GM23338 (cell line): ENCODE data around the gene WWOX. TPM values are rescaled to one million over a fixed set of nuclear protein-coding genes. Genes with fewer than 3 reads are reported as not detected.

Source experiments
- ATAC-seq: fragments of 200-7000 bp; cut with Tn5 transposase; 3 replicates; pipeline ENCODE4 v1.9.1; 2020
- DNase-seq: peaks from one replicate; pipeline ENCODE4 v3.0.0-alpha.2; 2015; ENCODE audit warnings: low spot score
- H2AFZ ChIP-seq: fragments of 200-600 bp; sonication (generic); 2 replicates; pipeline ENCODE4 v1.8.0; 2016; ENCODE audit warnings: antibody characterized with exemption, mild to moderate bottlenecking, moderate library complexity
- H3F3A ChIP-seq: fragments of 200-600 bp; sonication (generic); replicated peaks from 2 replicates; pipeline ENCODE4 v1.8.0; 2017; ENCODE audit warnings: antibody characterized with exemption, mixed run types, low read depth
- H3K27ac ChIP-seq: fragments of 200-600 bp; sonication (generic); 2 replicates; pipeline ENCODE4 v1.6.1; 2016; ENCODE audit warnings: low read depth
- H3K27me3 ChIP-seq: fragments of 200-600 bp; sonication (generic); 2 replicates; pipeline ENCODE4 v1.8.0; 2016; ENCODE audit warnings: mild to moderate bottlenecking, mixed run types, moderate library complexity; ENCODE audit not compliant: insufficient read depth
- H3K36me3 ChIP-seq: fragments of 200-600 bp; sonication (generic); 2 replicates; pipeline ENCODE4 v1.8.0; 2016; ENCODE audit warnings: mild to moderate bottlenecking; ENCODE audit not compliant: insufficient read depth
- H3K4me1 ChIP-seq: fragments of 200-600 bp; sonication (generic); 2 replicates; pipeline ENCODE4 v1.8.0; 2016; ENCODE audit warnings: mild to moderate bottlenecking, moderate library complexity; ENCODE audit not compliant: insufficient read depth
- H3K4me2 ChIP-seq: fragments of 200-600 bp; sonication (generic); 2 replicates; pipeline ENCODE4 v1.7.1; 2017; ENCODE audit warnings: mixed run types
- H3K4me3 ChIP-seq: fragments of 200-600 bp; sonication (generic); 2 replicates; pipeline ENCODE4 v1.6.1; 2016; ENCODE audit warnings: mixed run types
- H3K79me2 ChIP-seq: fragments of 200-600 bp; sonication (generic); replicated peaks from 2 replicates; pipeline ENCODE4 v1.8.0; 2017; ENCODE audit warnings: mild to moderate bottlenecking; ENCODE audit not compliant: insufficient read depth
- H3K9me2 ChIP-seq: fragments of 200-600 bp; sonication (generic); 2 replicates; pipeline ENCODE4 v1.8.0; 2017; ENCODE audit not compliant: insufficient read depth
- H4K20me1 ChIP-seq: fragments of 200-600 bp; sonication (generic); replicated peaks from 2 replicates; pipeline ENCODE4 v1.8.0; 2017; ENCODE audit warnings: mild to moderate bottlenecking; ENCODE audit not compliant: insufficient read depth
- H3K27ac Mint-ChIP-seq: 2 replicates; pipeline ENCODE4 v1.8.0; 2020; ENCODE audit warnings: inconsistent platforms, mild to moderate bottlenecking, moderate library complexity, mixed read lengths
- H3K27me3 Mint-ChIP-seq: 3 replicates; pipeline ENCODE4 v1.8.0; 2022; ENCODE audit warnings: low read depth, mild to moderate bottlenecking, moderate library complexity, mixed read lengths, inconsistent platforms; ENCODE audit not compliant: insufficient read depth, poor library complexity
- H3K36me3 Mint-ChIP-seq: 3 replicates; pipeline ENCODE4 v1.8.0; 2021; ENCODE audit warnings: low read depth, mild to moderate bottlenecking, inconsistent platforms, moderate library complexity, mixed read lengths
- H3K4me1 Mint-ChIP-seq: 3 replicates; pipeline ENCODE4 v1.8.0; 2020; ENCODE audit warnings: mild to moderate bottlenecking, inconsistent platforms, mixed read lengths
- H3K4me3 Mint-ChIP-seq: 3 replicates; pipeline ENCODE4 v1.8.0; 2021; ENCODE audit warnings: moderate library complexity, mild to moderate bottlenecking, inconsistent platforms, mixed read lengths
- H3K9me3 Mint-ChIP-seq: 3 replicates; pipeline ENCODE4 v1.8.0; 2020; ENCODE audit warnings: moderate library complexity, mild to moderate bottlenecking, inconsistent platforms, mixed read lengths
- CREB1 ChIP-seq: fragments of 250-450 bp; sonication (Bioruptor Pico); IDR thresholded peaks from 2 replicates; pipeline ENCODE4 v1.5.0; 2020; ENCODE audit warnings: low read depth, mild to moderate bottlenecking, moderate library complexity
- EZH2 ChIP-seq: fragments of 200-600 bp; sonication (generic); IDR thresholded peaks from one replicate; pipeline ENCODE4 v1.8.0; 2017; ENCODE audit warnings: antibody characterized with exemption, mild to moderate bottlenecking, low read depth; ENCODE audit not compliant: unreplicated experiment
- EZH2phosphoT487 ChIP-seq: fragments of 200-600 bp; sonication (generic); IDR thresholded peaks from one replicate; pipeline ENCODE4 v1.8.1; 2018; ENCODE audit warnings: antibody characterized with exemption; ENCODE audit not compliant: unreplicated experiment
- JUNB ChIP-seq: IDR thresholded peaks from one replicate; pipeline ENCODE4 v1.6.1; 2016; ENCODE audit warnings: antibody characterized with exemption; ENCODE audit not compliant: unreplicated experiment
- NANOG ChIP-seq: IDR thresholded peaks from 2 replicates; pipeline ENCODE4 v1.6.1; 2016; ENCODE audit warnings: antibody characterized with exemption, borderline replicate concordance
- POLR2AphosphoS5 ChIP-seq: IDR thresholded peaks from 2 replicates; pipeline ENCODE4 v1.6.1; 2016; ENCODE audit warnings: antibody characterized with exemption, low read depth
- REST ChIP-seq: IDR thresholded peaks from one replicate; pipeline ENCODE4 v1.6.1; 2018; ENCODE audit warnings: antibody characterized with exemption; ENCODE audit not compliant: unreplicated experiment
- STAT1 ChIP-seq: IDR thresholded peaks from one replicate; pipeline ENCODE4 v1.6.1; 2016; ENCODE audit warnings: antibody characterized with exemption; ENCODE audit not compliant: unreplicated experiment
- ZNF114 ChIP-seq: fragments of 250-450 bp; sonication (Bioruptor Pico); IDR thresholded peaks from 2 replicates; pipeline ENCODE4 v1.5.0; 2020; ENCODE audit warnings: mild to moderate bottlenecking, moderate library complexity
- ZNF331 ChIP-seq: fragments of 250-450 bp; sonication (Bioruptor Pico); IDR thresholded peaks from 2 replicates; pipeline ENCODE4 v1.5.0; 2020; ENCODE audit warnings: low read depth, mild to moderate bottlenecking, moderate library complexity
- ZNF462 ChIP-seq: fragments of 250-450 bp; sonication (Bioruptor Pico); IDR thresholded peaks from 2 replicates; pipeline ENCODE4 v1.5.0; 2020; ENCODE audit warnings: mild to moderate bottlenecking, moderate library complexity
- polyA plus RNA-seq: library from polyadenylated mRNA; unstranded; fragments of >200 nt; fragmentation: Nextera tagmentation; extraction: Ambion mirVana; gene quantifications from 2 replicates; pipeline ENCODE4 v1.2.1, GENCODE V29; 2016
- total RNA-seq: library from RNA; depleted of rRNA; stranded (reverse); fragments of >200 nt; shearing (Covaris generic); gene quantifications from 2 replicates; pipeline ENCODE4 v1.2.3, GENCODE V29; 2014
- TF ChIP-seq, protein P1 (sequence below): IDR thresholded peaks from 2 replicates; pipeline ENCODE4 v1.6.1; 2016; ENCODE audit warnings: antibody characterized with exemption
- TF ChIP-seq, protein P2 (sequence below), 2 experiments: fragments of 200-600 bp in 1 of 2; sonication (generic) in 1 of 2; conservative IDR thresholded peaks; 2 replicates each; pipeline versions ENCODE4 v1.5.1 to v1.6.1; 2016 to 2017; ENCODE audit warnings: antibody characterized with exemption in 2 of 2, low read depth in 2 of 2, mild to moderate bottlenecking in 2 of 2, moderate library complexity in 1 of 2

Gene WWOX
- total and polyA plus RNA-seq, 2 experiments from 2014 or later, result 10.0 to 19.3 TPM

DNA sequence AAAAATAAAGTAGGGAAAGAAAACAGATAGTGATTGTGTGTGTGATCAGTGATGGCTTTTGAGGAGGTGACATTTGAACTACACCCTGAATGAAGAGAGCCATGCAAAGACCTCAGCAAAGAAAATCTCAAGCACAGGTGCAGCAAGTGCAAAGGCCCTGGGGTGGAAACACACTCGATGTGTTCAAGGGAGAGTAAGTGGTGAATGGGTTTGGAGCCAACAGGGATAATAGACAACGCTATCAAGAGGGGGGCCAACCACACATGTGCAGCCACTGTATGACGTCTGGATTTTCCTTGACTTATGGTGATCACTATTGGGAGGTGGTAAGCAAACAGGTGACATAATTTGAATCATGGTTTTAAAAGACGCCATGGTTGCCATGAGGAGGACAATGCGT is 564.2 kb downstream of the WWOX start:
- Histone ChIP-seq H3F3A (no peaks in the 10 kb centered on the region), H3K4me1 (peaks cover 4% of the 10 kb centered on the region; the same call in 1 of the 2 replicates), H3K79me2 (no peaks in the 10 kb centered on the region), H3K9me2 (peaks cover 3% of the 10 kb centered on the region; the same call in 1 of the 2 replicates), H3K4me3 (no peak overlapping the region), H2AFZ (no peak overlapping the region), H3K4me2 (no peak overlapping the region), H3K27me3 (no peaks in the 10 kb centered on the region), H3K36me3 (no peaks in the 10 kb centered on the region), H4K20me1 (no peaks in the 10 kb centered on the region), H3K27ac (no peak overlapping the region)
- ATAC-seq (no peak), DNase-seq (no peak)
- no peak overlapping the region for H3K27ac Mint-ChIP-seq
- H3K4me3 Mint-ChIP-seq, result no peak overlapping the region
- no peaks in the 10 kb centered on the region; the same call in 2 of the 3 replicates for H3K4me1 Mint-ChIP-seq
- no peaks in the 10 kb centered on the region for H3K9me3 Mint-ChIP-seq
- H3K36me3 Mint-ChIP-seq, result no peaks in the 10 kb centered on the region
- no peaks in the 10 kb centered on the region for H3K27me3 Mint-ChIP-seq
- TF ChIP-seq, protein P1, sequence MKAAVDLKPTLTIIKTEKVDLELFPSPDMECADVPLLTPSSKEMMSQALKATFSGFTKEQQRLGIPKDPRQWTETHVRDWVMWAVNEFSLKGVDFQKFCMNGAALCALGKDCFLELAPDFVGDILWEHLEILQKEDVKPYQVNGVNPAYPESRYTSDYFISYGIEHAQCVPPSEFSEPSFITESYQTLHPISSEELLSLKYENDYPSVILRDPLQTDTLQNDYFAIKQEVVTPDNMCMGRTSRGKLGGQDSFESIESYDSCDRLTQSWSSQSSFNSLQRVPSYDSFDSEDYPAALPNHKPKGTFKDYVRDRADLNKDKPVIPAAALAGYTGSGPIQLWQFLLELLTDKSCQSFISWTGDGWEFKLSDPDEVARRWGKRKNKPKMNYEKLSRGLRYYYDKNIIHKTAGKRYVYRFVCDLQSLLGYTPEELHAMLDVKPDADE, result no peak
- TF ChIP-seq EZH2 (no peak), REST (no peak), CREB1 (CRISPR knock-in tag) (no peak), ZNF114 (CRISPR knock-in tag) (no peak), POLR2AphosphoS5 (no peak), NANOG (no peak), JUNB (no peak), ZNF331 (CRISPR knock-in tag) (no peak), EZH2phosphoT487 (no peak), ZNF462 (CRISPR knock-in tag) (no peak), STAT1 (no peak)
- TF ChIP-seq, protein P2, sequence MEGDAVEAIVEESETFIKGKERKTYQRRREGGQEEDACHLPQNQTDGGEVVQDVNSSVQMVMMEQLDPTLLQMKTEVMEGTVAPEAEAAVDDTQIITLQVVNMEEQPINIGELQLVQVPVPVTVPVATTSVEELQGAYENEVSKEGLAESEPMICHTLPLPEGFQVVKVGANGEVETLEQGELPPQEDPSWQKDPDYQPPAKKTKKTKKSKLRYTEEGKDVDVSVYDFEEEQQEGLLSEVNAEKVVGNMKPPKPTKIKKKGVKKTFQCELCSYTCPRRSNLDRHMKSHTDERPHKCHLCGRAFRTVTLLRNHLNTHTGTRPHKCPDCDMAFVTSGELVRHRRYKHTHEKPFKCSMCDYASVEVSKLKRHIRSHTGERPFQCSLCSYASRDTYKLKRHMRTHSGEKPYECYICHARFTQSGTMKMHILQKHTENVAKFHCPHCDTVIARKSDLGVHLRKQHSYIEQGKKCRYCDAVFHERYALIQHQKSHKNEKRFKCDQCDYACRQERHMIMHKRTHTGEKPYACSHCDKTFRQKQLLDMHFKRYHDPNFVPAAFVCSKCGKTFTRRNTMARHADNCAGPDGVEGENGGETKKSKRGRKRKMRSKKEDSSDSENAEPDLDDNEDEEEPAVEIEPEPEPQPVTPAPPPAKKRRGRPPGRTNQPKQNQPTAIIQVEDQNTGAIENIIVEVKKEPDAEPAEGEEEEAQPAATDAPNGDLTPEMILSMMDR (conservative IDR thresholded peaks at IDR 0.05; ENCODE audit: low read depth in 2 of 2), result no peak
